Subcutaneous adipose tissue (tissue), 4 donors: Measurements from ENCODE around the gene TRIAP1. TPM values are rescaled to one million over a fixed set of nuclear protein-coding genes. Genes with fewer than 3 reads are reported as not detected.

ENCODE experiments used
- CTCF ChIP-seq: fragments of 450-650 bp; IDR thresholded peaks from one replicate; pipeline ENCODE4 v1.5.1; 2016; ENCODE audit warnings: low read depth, mild to moderate bottlenecking, control low read depth, antibody characterized with exemption, moderate library complexity
- total RNA-seq, 4 donors: library from RNA; depleted of rRNA; stranded (reverse); fragments of >200 nt; gene quantifications; one replicate each; pipeline ENCODE4 v1.1.0, GENCODE V29; 2016

TRIAP1 gene
- total RNA-seq, 4 donors from 2014 or later = 12.6 to 31.8 (median 15.7) TPM

- no peak for TF ChIP-seq CTCF
Observed at GRCh38 chr12:120417917-120418580, 28.1 kb downstream of the TRIAP1 start.

GRCh38 chr12:120416490-120417216 is 29.5 kb downstream of the TRIAP1 start:
- TF ChIP-seq CTCF = no peak

GRCh38 chr12:120413901-120414695 is 32.1 kb downstream of the TRIAP1 start:
- no peak for TF ChIP-seq CTCF

GRCh38 chr12:120412421-120412820 is 33.8 kb downstream of the TRIAP1 start:
- no peak for TF ChIP-seq CTCF

- no peak for TF ChIP-seq CTCF
Observed at GRCh38 chr12:120408771-120409170, 37.4 kb downstream of the TRIAP1 start.

- no peak for TF ChIP-seq CTCF
Observed at GRCh38 chr12:120406553-120406952, 39.6 kb downstream of the TRIAP1 start.

GRCh38 chr12:120406069-120406468 is 40.1 kb downstream of the TRIAP1 start:
- TF ChIP-seq CTCF = no peak
